HEK293 (cell line): ENCODE measurements around the gene FMN1.

Source experiments
- CTCF ChIA-PET: fragments of 350-600 bp; formaldehyde crosslinking; extraction: SDS; loops from one replicate; lab custom pipeline; 2021; ENCODE audit warnings: antibody characterized with exemption; lab: Yijun Ruan, JAX
- POLR2A ChIA-PET: fragments of 300-600 bp; formaldehyde crosslinking; extraction: SDS; loops from one replicate; lab custom pipeline; 2020; ENCODE audit warnings: antibody characterized with exemption, inconsistent platforms; lab: Yijun Ruan, JAX
- H3K27ac ChIP-seq: fragments of 200-500 bp; sonication (Bioruptor generic); 2 replicates; pipeline ENCODE4 v1.5.1; 2014; ENCODE audit warnings: low read depth, low read length, control low read depth, inconsistent platforms; ENCODE audit errors: extremely low read depth
- H3K36me3 ChIP-seq, 2 experiments: fragments of 200-500 bp in 1 of 2; sonication (Bioruptor generic) in 1 of 2; 1 replicate in 1 of 2; 2 replicates in 1 of 2; pipeline ENCODE4 v1.5.1; 2014 to 2017; ENCODE audit warnings: inconsistent platforms in 2 of 2, low read length in 2 of 2; ENCODE audit not compliant: control insufficient read depth in 2 of 2, insufficient read depth in 1 of 2
- H3K4me1 ChIP-seq: fragments of 200-500 bp; sonication (Bioruptor generic); 2 replicates; pipeline ENCODE4 v1.5.1; 2014; ENCODE audit warnings: mild to moderate bottlenecking, low read length, inconsistent platforms; ENCODE audit not compliant: control insufficient read depth, insufficient read depth
- H3K4me3 ChIP-seq: 2 replicates; pipeline ENCODE4 v1.5.1; 2011; ENCODE audit warnings: low read depth, mild to moderate bottlenecking, control low read depth, low read length, moderate library complexity
- H3K9me3 ChIP-seq: fragments of 200-500 bp; sonication (Bioruptor generic); 2 replicates; pipeline ENCODE4 v1.5.1; 2014; ENCODE audit warnings: low read depth, low read length, inconsistent platforms; ENCODE audit not compliant: control insufficient read depth, insufficient read depth
- AEBP2 ChIP-seq: fragments of 450-650 bp; formaldehyde crosslinking; IDR thresholded peaks from 2 replicates; pipeline ENCODE4 v1.5.1; 2016; ENCODE audit warnings: missing biosample characterization, missing genetic modification characterization, borderline replicate concordance
- ATF2 ChIP-seq: fragments of 450-650 bp; formaldehyde crosslinking; IDR thresholded peaks from 2 replicates; pipeline ENCODE4 v1.5.1; 2016; ENCODE audit warnings: missing biosample characterization, missing genetic modification characterization, low read depth
- BCL11A ChIP-seq: fragments of 450-650 bp; formaldehyde crosslinking; IDR thresholded peaks from 2 replicates; pipeline ENCODE4 v1.5.1; 2016; ENCODE audit warnings: low read depth, missing biosample characterization, missing genetic modification characterization
- EGR2 ChIP-seq: fragments of 450-650 bp; formaldehyde crosslinking; IDR thresholded peaks from 2 replicates; pipeline ENCODE4 v1.5.1; 2016; ENCODE audit warnings: low read depth, missing biosample characterization, missing genetic modification characterization
- GLIS1 ChIP-seq: fragments of 450-650 bp; formaldehyde crosslinking; IDR thresholded peaks from 2 replicates; pipeline ENCODE4 v1.5.1; 2016; ENCODE audit warnings: missing biosample characterization, missing genetic modification characterization
- ZBTB21 ChIP-seq: fragments of 450-650 bp; formaldehyde crosslinking; IDR thresholded peaks from 2 replicates; pipeline ENCODE4 v1.5.1; 2017; ENCODE audit warnings: missing biosample characterization, missing genetic modification characterization
- ZBTB26 ChIP-seq: fragments of 450-650 bp; formaldehyde crosslinking; optimal IDR thresholded peaks from 2 replicates; pipeline ENCODE3; 2016; ENCODE audit warnings: missing biosample characterization, mild to moderate bottlenecking, missing genetic modification characterization
- ZNF121 ChIP-seq: fragments of 450-650 bp; formaldehyde crosslinking; IDR thresholded peaks from 2 replicates; pipeline ENCODE4 v1.5.1; 2016; ENCODE audit warnings: missing biosample characterization, missing genetic modification characterization
- ZNF157 ChIP-seq: fragments of 450-650 bp; formaldehyde crosslinking; IDR thresholded peaks from 2 replicates; pipeline ENCODE4 v1.5.1; 2016; ENCODE audit warnings: missing biosample characterization, missing genetic modification characterization
- ZNF175 ChIP-seq: fragments of 450-650 bp; formaldehyde crosslinking; IDR thresholded peaks from 2 replicates; pipeline ENCODE4 v1.5.1; 2016; ENCODE audit warnings: missing biosample characterization, missing genetic modification characterization
- ZNF266 ChIP-seq: fragments of 450-650 bp; formaldehyde crosslinking; IDR thresholded peaks from 2 replicates; pipeline ENCODE4 v1.5.1; 2016; ENCODE audit warnings: missing biosample characterization, missing genetic modification characterization, low read depth
- ZNF362 ChIP-seq: fragments of 450-650 bp; formaldehyde crosslinking; IDR thresholded peaks from 2 replicates; pipeline ENCODE4 v1.5.1; 2016; ENCODE audit warnings: missing biosample characterization, missing genetic modification characterization
- ZNF404 ChIP-seq: fragments of 450-650 bp; formaldehyde crosslinking; IDR thresholded peaks from 2 replicates; pipeline ENCODE4 v1.5.1; 2017; ENCODE audit warnings: missing biosample characterization, missing genetic modification characterization
- ZNF416 ChIP-seq: fragments of 450-650 bp; formaldehyde crosslinking; IDR thresholded peaks from 2 replicates; pipeline ENCODE4 v1.5.1; 2016; ENCODE audit warnings: missing biosample characterization, missing genetic modification characterization
- ZNF423 ChIP-seq: fragments of 450-650 bp; formaldehyde crosslinking; IDR thresholded peaks from 2 replicates; pipeline ENCODE4 v1.5.1; 2016; ENCODE audit warnings: missing biosample characterization, missing genetic modification characterization
- ZNF514 ChIP-seq: fragments of 450-650 bp; formaldehyde crosslinking; IDR thresholded peaks from 2 replicates; pipeline ENCODE4 v1.5.1; 2016; ENCODE audit warnings: missing biosample characterization, missing genetic modification characterization
- ZNF521 ChIP-seq: fragments of 450-650 bp; formaldehyde crosslinking; IDR thresholded peaks from 2 replicates; pipeline ENCODE4 v1.5.1; 2017; ENCODE audit warnings: missing biosample characterization, mild to moderate bottlenecking, missing genetic modification characterization
- ZNF544 ChIP-seq: fragments of 450-650 bp; formaldehyde crosslinking; IDR thresholded peaks from 2 replicates; pipeline ENCODE4 v1.5.0; 2017; ENCODE audit warnings: missing biosample characterization, missing genetic modification characterization
- ZNF624 ChIP-seq: fragments of 450-650 bp; formaldehyde crosslinking; IDR thresholded peaks from 2 replicates; pipeline ENCODE4 v1.5.1; 2017; ENCODE audit warnings: missing biosample characterization, missing genetic modification characterization
- ZNF654 ChIP-seq: fragments of 450-650 bp; formaldehyde crosslinking; IDR thresholded peaks from 2 replicates; pipeline ENCODE4 v1.5.1; 2016; ENCODE audit warnings: low read depth, missing biosample characterization, missing genetic modification characterization
- ZNF660 ChIP-seq: fragments of 450-650 bp; IDR thresholded peaks from 2 replicates; pipeline ENCODE4 v1.5.1; 2018; ENCODE audit warnings: missing biosample characterization, mild to moderate bottlenecking, missing genetic modification characterization
- ZNF692 ChIP-seq: fragments of 450-650 bp; formaldehyde crosslinking; IDR thresholded peaks from 2 replicates; pipeline ENCODE4 v1.5.1; 2016; ENCODE audit warnings: missing biosample characterization, missing genetic modification characterization
- ZNF704 ChIP-seq: fragments of 450-650 bp; formaldehyde crosslinking; IDR thresholded peaks from 2 replicates; pipeline ENCODE4 v1.5.1; 2016; ENCODE audit warnings: missing biosample characterization, missing genetic modification characterization
- ZNF776 ChIP-seq: fragments of 450-650 bp; formaldehyde crosslinking; IDR thresholded peaks from 2 replicates; pipeline ENCODE4 v1.5.0; 2017; ENCODE audit warnings: missing biosample characterization, missing genetic modification characterization, borderline replicate concordance
- ZNF791 ChIP-seq: fragments of 450-650 bp; formaldehyde crosslinking; IDR thresholded peaks from 2 replicates; pipeline ENCODE4 v1.5.1; 2016; ENCODE audit warnings: missing biosample characterization, missing genetic modification characterization
- ZSCAN18 ChIP-seq: fragments of 450-650 bp; formaldehyde crosslinking; IDR thresholded peaks from 2 replicates; pipeline ENCODE4 v1.5.1; 2016; ENCODE audit warnings: missing biosample characterization, missing genetic modification characterization
- ZXDB ChIP-seq: fragments of 450-650 bp; formaldehyde crosslinking; IDR thresholded peaks from 2 replicates; pipeline ENCODE4 v1.5.1; 2016; ENCODE audit warnings: missing biosample characterization, missing genetic modification characterization

FMN1 gene

GRCh38 chr15:33124811-33125210, 69.7 kb downstream of the FMN1 start:
- CTCF ChIA-PET = interaction anchor here (1.9 kb wide), 1 partner anchor 38 kb away, joined by 14 read pairs; no protein-coding TSS in a partner anchor

GRCh38 chr15:33124279-33124678, 70.2 kb downstream of the FMN1 start:
- POLR2A ChIA-PET = no interaction called here
- Histone ChIP-seq H3K36me3 (no peaks in the 10 kb centered on the region), H3K27ac (no peak overlapping the region), H3K9me3 (no peaks in the 10 kb centered on the region), H3K4me1 (peaks cover 16% of the 10 kb centered on the region), H3K4me3 (no peak overlapping the region)
- TF ChIP-seq ZBTB26 (tag by site-specific recombination) = no peak
- no peak for TF ChIP-seq ZNF362 (tag by site-specific recombination)
- no peak for TF ChIP-seq ZNF416 (tag by site-specific recombination)
- no peak for TF ChIP-seq ZNF423 (tag by site-specific recombination)
- TF ChIP-seq ZSCAN18 = no peak
- no peak for TF ChIP-seq BCL11A
- no peak for TF ChIP-seq ATF2 (tag by site-specific recombination)
- no peak for TF ChIP-seq ZNF521 (tag by site-specific recombination)
- no peak for TF ChIP-seq EGR2 (tag by site-specific recombination)
- no peak for TF ChIP-seq ZNF660 (tag by site-specific recombination)
- TF ChIP-seq ZNF654 (tag by site-specific recombination) = no peak
- no peak for TF ChIP-seq ZNF624 (tag by site-specific recombination)
- TF ChIP-seq GLIS1 (tag by site-specific recombination) = no peak
- no peak for TF ChIP-seq ZBTB21 (tag by site-specific recombination)
- CTCF ChIA-PET = interaction anchor here (1.2 to 1.9 kb wide), 2 partner anchors 9 to 37 kb away, joined by 4 to 14 read pairs; no protein-coding TSS in a partner anchor

More at GRCh38 chr15:33124811-33125210, 69.7 kb downstream of the FMN1 start:
- POLR2A ChIA-PET = no interaction called here
- H3K36me3 ChIP-seq = no peaks in the 10 kb centered on the region
- H3K4me1 ChIP-seq = peaks cover 16% of the 10 kb centered on the region
- H3K27ac ChIP-seq = no peak overlapping the region
- H3K9me3 ChIP-seq = no peaks in the 10 kb centered on the region
- no peak overlapping the region for H3K4me3 ChIP-seq
- no peak for TF ChIP-seq ZNF791 (tag by site-specific recombination)
- TF ChIP-seq ZNF416 (tag by site-specific recombination) = no peak
- TF ChIP-seq ZNF121 (tag by site-specific recombination) = no peak
- TF ChIP-seq ZNF157 = no peak
- no peak for TF ChIP-seq ZNF175 (tag by site-specific recombination)
- no peak for TF ChIP-seq ZNF704 (tag by site-specific recombination)
- no peak for TF ChIP-seq ZNF692 (tag by site-specific recombination)
- no peak for TF ChIP-seq ZNF404 (tag by site-specific recombination)
- no peak for TF ChIP-seq AEBP2 (tag by site-specific recombination)
- no peak for TF ChIP-seq ZNF544 (tag by site-specific recombination)
- TF ChIP-seq ZNF266 = no peak
- TF ChIP-seq ZNF514 (tag by site-specific recombination) = no peak
- TF ChIP-seq ZXDB (tag by site-specific recombination) = no peak
- TF ChIP-seq ZNF776 (tag by site-specific recombination) = no peak
- TF ChIP-seq, all 188 proteins: peak for 0
